Measurements from ENCODE around the gene MACROD2.

Gene MACROD2

GRCh38 chr20:15005300-15005986 lies 1010.1 kb downstream of the MACROD2 start:
- Histone ChIP-seq H3K36me3 (ENCODE audit: control insufficient read depth in 2 of 2, insufficient read depth in 1 of 2, low read length in 2 of 2) (no peaks in the 10 kb centered on the region), H3K4me3 (ENCODE audit: low read depth, low read length) (no peak overlapping the region), H3K4me1 (ENCODE audit: control insufficient read depth, insufficient read depth, low read length) (peaks cover 5% of the 10 kb centered on the region), H3K27ac (ENCODE audit: extremely low read depth, low read depth, low read length) (no peak overlapping the region), H3K9me3 (ENCODE audit: control insufficient read depth, insufficient read depth, low read depth, low read length) (no peaks in the 10 kb centered on the region)
- ChIA-PET CTCF (no interaction called here), POLR2A (no interaction called here)
- TF ChIP-seq YY2 (tag by site-specific recombination; IDR thresholded peaks at IDR 0.05) (no peak), GLI4 (tag by site-specific recombination; IDR thresholded peaks at IDR 0.05) (no peak), ZNF658 (tag by site-specific recombination; IDR thresholded peaks at IDR 0.05) (no peak), YY1 (tag by site-specific recombination; IDR thresholded peaks at IDR 0.05) (no peak), GFI1B (tag by site-specific recombination; IDR thresholded peaks at IDR 0.05) (no peak), ZNF548 (tag by site-specific recombination; IDR thresholded peaks at IDR 0.05) (no peak), ZNF19 (tag by site-specific recombination; IDR thresholded peaks at IDR 0.05; ENCODE audit: low read depth) (no peak), ZSCAN16 (tag by site-specific recombination; IDR thresholded peaks at IDR 0.05) (no peak), ZNF518A (tag by site-specific recombination; conservative IDR thresholded peaks at IDR 0.05; ENCODE audit: low read depth) (no peak), ZNF324 (tag by site-specific recombination; IDR thresholded peaks at IDR 0.05) (no peak), ZNF530 (tag by site-specific recombination; IDR thresholded peaks at IDR 0.05; ENCODE audit: low read depth) (no peak)

- CTCF ChIA-PET = interaction anchor here (0.6 kb wide), 1 partner anchor 90 kb away, joined by 3 read pairs; no protein-coding TSS in a partner anchor
- Histone ChIP-seq H3K36me3 (ENCODE audit: control insufficient read depth in 2 of 2, insufficient read depth in 1 of 2, low read length in 2 of 2) (no peaks in the 10 kb centered on the region), H3K9me3 (ENCODE audit: control insufficient read depth, insufficient read depth, low read depth, low read length) (no peaks in the 10 kb centered on the region), H3K4me1 (ENCODE audit: control insufficient read depth, insufficient read depth, low read length) (peaks cover 9% of the 10 kb centered on the region), H3K27ac (ENCODE audit: extremely low read depth, low read depth, low read length) (no peak overlapping the region), H3K4me3 (ENCODE audit: low read depth, low read length) (no peak overlapping the region)
- TF ChIP-seq ZNF48 (tag by site-specific recombination; IDR thresholded peaks at IDR 0.05) (no peak), ZNF571 (tag by site-specific recombination; IDR thresholded peaks at IDR 0.05) (no peak), ZBTB8A (tag by site-specific recombination; IDR thresholded peaks at IDR 0.05) (no peak), ZNF473 (tag by site-specific recombination; IDR thresholded peaks at IDR 0.05) (no peak), ZNF148 (tag by site-specific recombination; IDR thresholded peaks at IDR 0.05; ENCODE audit: borderline replicate concordance) (no peak), ZNF132 (tag by site-specific recombination; IDR thresholded peaks at IDR 0.05; ENCODE audit: borderline replicate concordance) (no peak), ZNF18 (tag by site-specific recombination; IDR thresholded peaks at IDR 0.05) (no peak), ZNF514 (tag by site-specific recombination; IDR thresholded peaks at IDR 0.05) (no peak), ZNF645 (tag by site-specific recombination; IDR thresholded peaks at IDR 0.05) (no peak), ZNF350 (tag by site-specific recombination; IDR thresholded peaks at IDR 0.05) (no peak), ZSCAN30 (tag by site-specific recombination; IDR thresholded peaks at IDR 0.05) (no peak)
- POLR2A ChIA-PET = no interaction called here
Measured at GRCh38 chr20:15011631-15012030, 1016.3 kb downstream of the MACROD2 start.
